Endothelial cell of umbilical vein (primary cell): Measurements from ENCODE around the gene CACNG8.
"Not testable (repeated sequence)": the region's sequence is repeated elsewhere in the genome, so short reads cannot be mapped to it uniquely, and the experiment has no call there.

Source experiments
- CTCF ChIP-seq, 2 donors: IDR thresholded peaks; 1 replicate in 1 of 2; 2 replicates in 1 of 2; pipeline ENCODE4 v1.5.1; 2011; ENCODE audit warnings: low read length in 2 of 2, mild to moderate bottlenecking in 2 of 2, moderate library complexity in 2 of 2, control low read depth in 1 of 2, inconsistent platforms in 1 of 2, low read depth in 1 of 2; ENCODE audit not compliant: insufficient read depth in 1 of 2; ENCODE audit errors: extremely low read depth in 1 of 2
- EZH2 ChIP-seq: IDR thresholded peaks from 2 replicates; pipeline ENCODE4 v1.6.1; 2012; ENCODE audit warnings: borderline replicate concordance, low read depth, mild to moderate bottlenecking, moderate library complexity, low read length, inconsistent platforms; ENCODE audit not compliant: severe bottlenecking
- JUN ChIP-seq: IDR thresholded peaks from 2 replicates; pipeline ENCODE4 v1.6.1; 2011; ENCODE audit warnings: borderline replicate concordance, low read depth; ENCODE audit not compliant: insufficient read length, insufficient read depth
- MAX ChIP-seq: IDR thresholded peaks from 2 replicates; pipeline ENCODE4 v1.6.1; 2011; ENCODE audit not compliant: insufficient read depth, insufficient read length
- MYC ChIP-seq: IDR thresholded peaks from one replicate; pipeline ENCODE4 v1.6.1; 2011; ENCODE audit warnings: mild to moderate bottlenecking, low read depth, low read length

GRCh38 chr19:54036542-54036941 is 73.8 kb downstream of the CACNG8 start:
- not testable (repeated sequence) for TF ChIP-seq CTCF (IDR thresholded peaks at IDR 0.05; ENCODE audit: extremely low read depth in 1 of 2, insufficient read depth in 1 of 2, low read depth in 1 of 2, low read length in 2 of 2); JUN; MAX; MYC; EZH2
